Hepatocyte (in vitro differentiated cells): ENCODE results near the gene RHBDD3.

ENCODE experiments used
- CTCF ChIP-seq: fragments of 200-600 bp; sonication (generic); IDR thresholded peaks from 2 replicates; pipeline ENCODE4 v1.5.1; 2016; ENCODE audit warnings: antibody characterized with exemption, mild to moderate bottlenecking; ENCODE audit not compliant: poor library complexity
- EZH2 ChIP-seq: fragments of 200-600 bp; sonication (generic); IDR thresholded peaks from 2 replicates; pipeline ENCODE4 v1.6.1; 2016; ENCODE audit warnings: antibody characterized with exemption, mild to moderate bottlenecking, borderline replicate concordance
- EZH2phosphoT487 ChIP-seq: fragments of 200-600 bp; sonication (generic); IDR thresholded peaks from one replicate; pipeline ENCODE4 v1.6.1; 2018; ENCODE audit warnings: antibody characterized with exemption, mild to moderate bottlenecking, low read depth, moderate library complexity; ENCODE audit not compliant: unreplicated experiment, severe bottlenecking

- TF ChIP-seq CTCF: no peak
- TF ChIP-seq EZH2: no peak
- no peak for TF ChIP-seq EZH2phosphoT487
These were observed 321 bp downstream of the RHBDD3 start for GRCh38 chr22:29267462-29267857.
